Karpas-422 (cell line): ENCODE data around the gene USP40. TPM values are rescaled to one million over a fixed set of nuclear protein-coding genes. Genes with fewer than 3 reads are reported as not detected.

ENCODE experiments used
- DNase-seq: peaks from one replicate; pipeline ENCODE4 v3.0.0-alpha.2; 2015
- H2AFZ ChIP-seq: fragments of 200-600 bp; sonication (generic); 2 replicates; pipeline ENCODE4 v1.6.1; 2014; ENCODE audit warnings: antibody characterized with exemption, low read length, mixed read lengths
- H3K27ac ChIP-seq: fragments of 200-600 bp; sonication (generic); 2 replicates; pipeline ENCODE4 v1.5.1; 2014; ENCODE audit warnings: mild to moderate bottlenecking, low read length, moderate library complexity
- H3K27me3 ChIP-seq: fragments of 200-600 bp; sonication (generic); 2 replicates; pipeline ENCODE4 v1.6.1; 2014; ENCODE audit warnings: low read length, mixed read lengths
- H3K36me3 ChIP-seq: fragments of 200-600 bp; sonication (generic); 2 replicates; pipeline ENCODE4 v1.6.1; 2014; ENCODE audit warnings: low read length, mixed read lengths; ENCODE audit not compliant: insufficient read depth
- H3K4me1 ChIP-seq: fragments of 200-600 bp; sonication (generic); 2 replicates; pipeline ENCODE4 v1.6.1; 2014; ENCODE audit warnings: mild to moderate bottlenecking, low read length, mixed read lengths
- H3K4me2 ChIP-seq: fragments of 200-600 bp; sonication (generic); 2 replicates; pipeline ENCODE4 v1.6.1; 2014; ENCODE audit warnings: low read length, low read depth, mild to moderate bottlenecking; ENCODE audit not compliant: poor library complexity, severe bottlenecking
- H3K4me3 ChIP-seq: fragments of 200-600 bp; sonication (generic); 2 replicates; pipeline ENCODE4 v1.5.1; 2014; ENCODE audit warnings: mild to moderate bottlenecking, antibody characterized with exemption, low read length, mixed read lengths
- H3K79me2 ChIP-seq: fragments of 200-600 bp; sonication (generic); 2 replicates; pipeline ENCODE4 v1.6.1; 2014; ENCODE audit warnings: mild to moderate bottlenecking, low read length, mixed read lengths
- H3K9ac ChIP-seq: fragments of 200-600 bp; sonication (generic); 2 replicates; pipeline ENCODE4 v1.6.0; 2014; ENCODE audit warnings: low read length
- H3K9me2 ChIP-seq: fragments of 200-600 bp; sonication (generic), shearing (Covaris generic); replicated peaks from 2 replicates; pipeline ENCODE4 v1.6.0; 2014; ENCODE audit warnings: mild to moderate bottlenecking, low read length, moderate library complexity; ENCODE audit not compliant: insufficient read depth
- H3K9me3 ChIP-seq: fragments of 300-700, 200-600 bp; sonication (generic); 2 replicates; pipeline ENCODE4 v1.6.1; 2014; ENCODE audit warnings: low read length, mixed read lengths
- H4K20me1 ChIP-seq: fragments of 200-600 bp; sonication (generic); 2 replicates; pipeline ENCODE4 v1.6.1; 2014; ENCODE audit warnings: mild to moderate bottlenecking, antibody characterized with exemption, low read length, low read depth; ENCODE audit not compliant: insufficient read depth
- total RNA-seq: library from RNA; depleted of rRNA; stranded (reverse); fragments of >200 nt; shearing (Covaris generic); gene quantifications from 2 replicates; pipeline ENCODE4 v1.2.3, GENCODE V29; 2014; ENCODE audit warnings: low replicate concordance; rRNA removed

The USP40 gene
- total RNA-seq, 1 experiment from 2014 or later, result 7.9 TPM

- H3K9me3 ChIP-seq, result no peaks in the 10 kb centered on the region
- no peak overlapping the region for H3K9ac ChIP-seq
- H4K20me1 ChIP-seq, result 0 out of 2 replicates have a peak, but pooled peaks cover 11% of the 10 kb centered on the region
- no peak overlapping the region for H3K4me3 ChIP-seq
- H3K4me1 ChIP-seq, result no peaks in the 10 kb centered on the region
- no peaks in the 10 kb centered on the region for H3K79me2 ChIP-seq
- H3K4me2 ChIP-seq, result no peak overlapping the region
- no peak overlapping the region for H2AFZ ChIP-seq
- H3K27ac ChIP-seq, result no peak overlapping the region
- no peak for DNase-seq
- H3K36me3 ChIP-seq, result no peaks in the 10 kb centered on the region
- no peaks in the 10 kb centered on the region for H3K9me2 ChIP-seq
- H3K27me3 ChIP-seq, result no peaks in the 10 kb centered on the region
Observed at GRCh38 chr2:233428008-233428407, 138.6 kb downstream of the USP40 start.

- Histone ChIP-seq H3K4me3 (no peak overlapping the region), H3K4me1 (no peaks in the 10 kb centered on the region), H3K27ac (no peak overlapping the region), H3K4me2 (no peak overlapping the region), H3K79me2 (no peaks in the 10 kb centered on the region), H2AFZ (no peak overlapping the region), H3K9ac (no peak overlapping the region), H4K20me1 (0 out of 2 replicates have a peak, but pooled peaks cover 11% of the 10 kb centered on the region), H3K9me3 (no peaks in the 10 kb centered on the region), H3K9me2 (no peaks in the 10 kb centered on the region), H3K36me3 (no peaks in the 10 kb centered on the region), H3K27me3 (no peaks in the 10 kb centered on the region)
- DNase-seq, result no peak
Observed at GRCh38 chr2:233426619-233427342, 139.8 kb downstream of the USP40 start.

Other genes with a start within 250 kb of the USP40 start
- gene DGKD, start 212.3 kb downstream of the USP40 start, total RNA-seq, result 10.2 and 11.5 TPM in 2 replicates
- gene UGT1A8, start 50.9 kb upstream of the USP40 start, total RNA-seq, result 0.18 TPM in 1 of 2 replicates, not detected in the other
- 0.11 and 0.14 TPM in 2 replicates for gene UGT1A10, start 69.7 kb upstream of the USP40 start, total RNA-seq
- gene UGT1A9, start 105.1 kb upstream of the USP40 start, total RNA-seq, result not detected in 2 replicates
- gene UGT1A7, start 115.1 kb upstream of the USP40 start, total RNA-seq, result 0.18 TPM in 1 of 2 replicates, not detected in the other
- not detected in 2 replicates for gene UGT1A6, start 126.1 kb upstream of the USP40 start, total RNA-seq
- not detected in 2 replicates for gene UGT1A5, start 146.1 kb upstream of the USP40 start, total RNA-seq
- not detected in 2 replicates for gene UGT1A4, start 152.0 kb upstream of the USP40 start, total RNA-seq
- not detected in 2 replicates for gene UGT1A3, start 162.3 kb upstream of the USP40 start, total RNA-seq
- gene UGT1A1, start 193.5 kb upstream of the USP40 start, total RNA-seq, result not detected in 2 replicates
- 1.9 and 2.6 TPM in 2 replicates for gene MROH2A, start 211.5 kb upstream of the USP40 start, total RNA-seq